K562 (cell line): ENCODE results near the gene SIRT4. TPM values are rescaled to one million over a fixed set of nuclear protein-coding genes. Genes with fewer than 3 reads are reported as not detected.
A peak's percentile ranks its signal among the peaks of the same experiment; 100 is the strongest.

Experiments used
- CREM ChIP-seq: IDR thresholded peaks from 2 replicates; pipeline ENCODE4 v1.6.1; 2014; ENCODE audit warnings: antibody characterized with exemption, low read depth
- ELF1 ChIP-seq: fragments of 200-800 bp; sonication (Bioruptor generic); IDR thresholded peaks from 2 replicates; pipeline ENCODE4 v1.6.1; 2016; ENCODE audit warnings: missing genetic modification characterization, missing compliant biosample characterization
- FOSL1 ChIP-seq: fragments of 200-800 bp; sonication (Bioruptor generic); conservative IDR thresholded peaks from 2 replicates; pipeline ENCODE4 v1.6.1; 2016; ENCODE audit warnings: missing genetic modification characterization, missing compliant biosample characterization
- GTF2F1 ChIP-seq: IDR thresholded peaks from 2 replicates; pipeline ENCODE4 v1.6.1; 2011; ENCODE audit warnings: low read depth, low read length, improper control_type of control experiment
- KLF6 ChIP-seq: fragments of 250-450 bp; sonication (Bioruptor Pico); IDR thresholded peaks from 2 replicates; pipeline ENCODE4 v1.4.0; 2020; ENCODE audit warnings: mild to moderate bottlenecking, moderate library complexity, borderline replicate concordance
- NONO ChIP-seq, 2 experiments: fragments of 200-400 bp in 1 of 2; fragments of 450-650 bp in 1 of 2; formaldehyde crosslinking in 1 of 2; IDR thresholded peaks; 2 replicates each; pipeline ENCODE4 v1.6.1; 2017; ENCODE audit warnings: low read depth in 2 of 2, mild to moderate bottlenecking in 2 of 2, moderate library complexity in 2 of 2, low read length in 1 of 2
- PTBP1 ChIP-seq: fragments of 200-400 bp; formaldehyde crosslinking; IDR thresholded peaks from 2 replicates; pipeline ENCODE4 v1.6.1; 2017; ENCODE audit warnings: low read depth, low read length
- RFX1 ChIP-seq: fragments of 450-650 bp; IDR thresholded peaks from 2 replicates; pipeline ENCODE4 v1.6.1; 2016; ENCODE audit warnings: mild to moderate bottlenecking, moderate library complexity
- SAFB ChIP-seq: fragments of 200-400 bp; formaldehyde crosslinking; IDR thresholded peaks from 2 replicates; pipeline ENCODE4 v1.6.1; 2017; ENCODE audit warnings: low read depth, low read length, borderline replicate concordance
- SMARCA4 ChIP-seq: fragments of 450-650 bp; IDR thresholded peaks from 2 replicates; pipeline ENCODE4 v1.6.1; 2016
- SP1 ChIP-seq: sonication (generic); formaldehyde crosslinking; IDR thresholded peaks from 2 replicates; pipeline ENCODE4 v1.8.1; 2022; ENCODE audit warnings: mild to moderate bottlenecking, missing genetic modification reagents
- TCF15 ChIP-seq: fragments of 250-450 bp; sonication (Bioruptor Pico); IDR thresholded peaks from 2 replicates; pipeline ENCODE4 v1.8.0; 2022; ENCODE audit warnings: moderate library complexity, mild to moderate bottlenecking, inconsistent platforms
- TEAD1 ChIP-seq, 2 experiments: fragments of 450-650 bp in 1 of 2; sonication (generic) in 1 of 2; formaldehyde crosslinking; IDR thresholded peaks; 2 replicates each; pipeline versions ENCODE4 v1.4.0 to v1.8.0; 2020 to 2022; ENCODE audit warnings: mild to moderate bottlenecking in 2 of 2, missing genetic modification reagents in 1 of 2
- ZNF324 ChIP-seq: fragments of 250-450 bp; sonication (Bioruptor Pico); IDR thresholded peaks from 2 replicates; pipeline ENCODE4 v1.4.0; 2020; ENCODE audit warnings: mild to moderate bottlenecking
- polyA plus RNA-seq, 8 experiments: library from polyadenylated mRNA; depleted of rRNA in 4 of 8; stranded (reverse) in 5 of 8; unstranded in 3 of 8; fragments of >200 nt; fragmentation: Nextera tagmentation in 2 of 8; fragmentation: Illumina TruSeq in 1 of 8; extraction: Ambion mirVana in 2 of 8; extraction: Trizol in 1 of 8; gene quantifications; 2 replicates each; pipeline versions ENCODE4 v1.2.1 to v1.2.3, GENCODE V29; 2011 to 2014; ENCODE audit warnings: inconsistent platforms in 1 of 8, missing spikeins in 1 of 8
- total RNA-seq, 7 experiments: library from RNA; depleted of rRNA in 6 of 7; stranded (reverse); fragments of >200 nt in 6 of 7; fragmentation: Illumina TruSeq in 2 of 7; extraction: Trizol in 2 of 7; gene quantifications; 2 replicates each; pipeline versions ENCODE4 v1.2.1 to v1.2.3, GENCODE V29; 2011 to 2021; ENCODE audit warnings: low replicate concordance in 1 of 7
- TF ChIP-seq, protein P1 (sequence below): fragments of 450-650 bp; IDR thresholded peaks from 2 replicates; pipeline ENCODE4 v1.6.1; 2016; ENCODE audit warnings: low read depth
- TF ChIP-seq, protein P2 (sequence below): fragments of 250-450 bp; sonication (Bioruptor Pico); IDR thresholded peaks from 2 replicates; pipeline ENCODE4 v1.4.0; 2020; ENCODE audit warnings: mild to moderate bottlenecking, moderate library complexity

The SIRT4 gene
- total and polyA plus RNA-seq, 9 of the 15 experiments (the other 6 are each of a cell fraction or from before 2014, with no cell fraction given) = 0.86 to 5.2 (median 2.4) TPM

DNA sequence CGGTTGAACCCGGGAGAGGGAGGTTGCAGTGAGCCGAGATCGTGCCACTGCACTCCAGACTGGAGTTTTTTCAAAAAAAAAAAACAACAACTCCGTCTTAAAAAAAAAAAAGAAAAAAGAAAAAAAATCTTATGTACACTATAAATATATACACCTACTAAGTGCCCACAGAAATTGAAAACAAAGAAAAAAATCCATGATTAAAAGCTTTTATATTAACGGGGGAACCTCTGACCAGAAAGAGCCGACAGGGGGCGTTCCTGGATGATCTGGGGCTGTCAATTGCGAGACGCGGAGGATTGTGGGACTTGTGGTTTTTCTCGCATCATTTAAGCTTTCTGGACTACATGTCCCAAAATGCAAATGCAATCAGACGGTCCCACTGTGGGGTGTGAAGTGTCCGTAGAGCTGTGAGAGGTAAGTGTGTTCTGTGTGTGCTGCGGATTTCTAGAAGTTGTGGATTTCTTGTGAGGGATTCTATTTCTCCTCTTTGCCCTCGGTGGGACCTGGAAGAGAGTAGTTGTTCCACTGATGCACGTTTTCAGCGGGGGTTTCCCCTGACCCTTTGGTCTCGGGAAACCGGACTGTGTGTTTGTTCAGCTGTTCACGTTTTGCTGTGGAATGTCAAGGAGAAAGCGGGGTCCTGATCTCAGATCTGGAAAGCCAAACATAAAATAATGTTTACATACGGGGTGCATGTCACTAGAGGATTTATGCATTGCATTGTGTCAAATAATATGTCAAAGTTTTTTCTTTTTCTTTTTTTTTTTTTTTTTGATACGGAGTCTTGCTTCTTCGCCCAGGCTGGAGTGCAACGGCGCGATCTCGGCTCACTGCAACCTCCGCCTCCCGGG lies at the start of gene SIRT4 (continued):
- TF ChIP-seq RFX1 = no peak
- TF ChIP-seq TCF15 (CRISPR knock-in tag) = no peak
- TF ChIP-seq PTBP1 = no peak
- TF ChIP-seq NONO (IDR thresholded peaks at IDR 0.05; ENCODE audit: low read depth in 2 of 2, low read length in 1 of 2) = peak in 1 of 2 experiments; percentile 98; a peak in 2 of 4 replicates
- TF ChIP-seq KLF6 (CRISPR knock-in tag) = no peak
- no peak for TF ChIP-seq GTF2F1
- peak; percentile 43; the same call in 1 of the 2 replicates for TF ChIP-seq FOSL1 (tag)
- no peak for TF ChIP-seq SAFB
- TF ChIP-seq TEAD1 (CRISPR knock-in tag; IDR thresholded peaks at IDR 0.05) = peak; percentile 61 to 75; a peak in 2 of 4 replicates
- no peak for TF ChIP-seq ZNF324
- TF ChIP-seq, protein P1, sequence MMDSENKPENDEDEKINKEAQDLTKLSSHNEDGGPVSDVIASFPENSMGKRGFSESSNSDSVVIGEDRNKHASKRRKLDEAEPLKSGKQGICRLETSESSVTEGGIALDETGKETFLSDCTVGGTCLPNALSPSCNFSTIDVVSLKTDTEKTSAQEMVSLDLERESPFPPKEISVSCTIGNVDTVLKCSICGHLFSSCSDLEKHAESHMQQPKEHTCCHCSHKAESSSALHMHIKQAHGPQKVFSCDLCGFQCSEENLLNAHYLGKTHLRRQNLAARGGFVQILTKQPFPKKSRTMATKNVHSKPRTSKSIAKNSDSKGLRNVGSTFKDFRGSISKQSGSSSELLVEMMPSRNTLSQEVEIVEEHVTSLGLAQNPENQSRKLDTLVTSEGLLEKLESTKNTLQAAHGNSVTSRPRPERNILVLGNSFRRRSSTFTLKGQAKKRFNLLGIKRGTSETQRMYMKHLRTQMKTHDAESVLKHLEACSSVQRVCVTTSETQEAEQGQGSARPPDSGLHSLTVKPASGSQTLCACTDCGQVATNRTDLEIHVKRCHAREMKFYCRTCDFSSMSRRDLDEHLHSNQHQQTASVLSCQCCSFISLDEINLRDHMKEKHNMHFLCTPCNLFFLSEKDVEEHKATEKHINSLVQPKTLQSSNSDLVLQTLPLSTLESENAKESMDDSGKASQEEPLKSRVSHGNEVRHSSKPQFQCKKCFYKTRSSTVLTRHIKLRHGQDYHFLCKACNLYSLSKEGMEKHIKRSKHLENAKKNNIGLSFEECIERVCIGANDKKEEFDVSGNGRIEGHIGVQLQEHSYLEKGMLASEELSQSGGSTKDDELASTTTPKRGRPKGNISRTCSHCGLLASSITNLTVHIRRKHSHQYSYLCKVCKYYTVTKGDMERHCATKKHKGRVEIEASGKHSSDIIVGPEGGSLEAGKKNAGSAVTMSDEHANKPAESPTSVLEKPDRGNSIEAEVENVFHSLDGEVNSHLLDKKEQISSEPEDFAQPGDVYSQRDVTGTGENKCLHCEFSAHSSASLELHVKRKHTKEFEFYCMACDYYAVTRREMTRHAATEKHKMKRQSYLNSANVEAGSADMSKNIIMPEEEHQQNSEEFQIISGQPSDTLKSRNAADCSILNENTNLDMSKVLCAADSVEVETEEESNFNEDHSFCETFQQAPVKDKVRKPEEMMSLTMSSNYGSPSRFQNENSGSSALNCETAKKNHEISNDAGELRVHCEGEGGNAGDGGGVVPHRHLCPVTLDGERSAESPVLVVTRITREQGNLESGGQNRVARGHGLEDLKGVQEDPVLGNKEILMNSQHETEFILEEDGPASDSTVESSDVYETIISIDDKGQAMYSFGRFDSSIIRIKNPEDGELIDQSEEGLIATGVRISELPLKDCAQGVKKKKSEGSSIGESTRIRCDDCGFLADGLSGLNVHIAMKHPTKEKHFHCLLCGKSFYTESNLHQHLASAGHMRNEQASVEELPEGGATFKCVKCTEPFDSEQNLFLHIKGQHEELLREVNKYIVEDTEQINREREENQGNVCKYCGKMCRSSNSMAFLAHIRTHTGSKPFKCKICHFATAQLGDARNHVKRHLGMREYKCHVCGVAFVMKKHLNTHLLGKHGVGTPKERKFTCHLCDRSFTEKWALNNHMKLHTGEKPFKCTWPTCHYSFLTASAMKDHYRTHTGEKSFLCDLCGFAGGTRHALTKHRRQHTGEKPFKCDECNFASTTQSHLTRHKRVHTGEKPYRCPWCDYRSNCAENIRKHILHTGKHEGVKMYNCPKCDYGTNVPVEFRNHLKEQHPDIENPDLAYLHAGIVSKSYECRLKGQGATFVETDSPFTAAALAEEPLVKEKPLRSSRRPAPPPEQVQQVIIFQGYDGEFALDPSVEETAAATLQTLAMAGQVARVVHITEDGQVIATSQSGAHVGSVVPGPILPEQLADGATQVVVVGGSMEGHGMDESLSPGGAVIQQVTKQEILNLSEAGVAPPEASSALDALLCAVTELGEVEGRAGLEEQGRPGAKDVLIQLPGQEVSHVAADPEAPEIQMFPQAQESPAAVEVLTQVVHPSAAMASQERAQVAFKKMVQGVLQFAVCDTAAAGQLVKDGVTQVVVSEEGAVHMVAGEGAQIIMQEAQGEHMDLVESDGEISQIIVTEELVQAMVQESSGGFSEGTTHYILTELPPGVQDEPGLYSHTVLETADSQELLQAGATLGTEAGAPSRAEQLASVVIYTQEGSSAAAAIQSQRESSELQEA = no peak
- TF ChIP-seq CREM = peak; percentile 82
- TF ChIP-seq SMARCA4 = peak; percentile 23; the same call in 1 of the 2 replicates
- TF ChIP-seq SP1 (CRISPR knock-in tag) = peak; percentile 59; the same call in 1 of the 2 replicates
- TF ChIP-seq, protein P2, sequence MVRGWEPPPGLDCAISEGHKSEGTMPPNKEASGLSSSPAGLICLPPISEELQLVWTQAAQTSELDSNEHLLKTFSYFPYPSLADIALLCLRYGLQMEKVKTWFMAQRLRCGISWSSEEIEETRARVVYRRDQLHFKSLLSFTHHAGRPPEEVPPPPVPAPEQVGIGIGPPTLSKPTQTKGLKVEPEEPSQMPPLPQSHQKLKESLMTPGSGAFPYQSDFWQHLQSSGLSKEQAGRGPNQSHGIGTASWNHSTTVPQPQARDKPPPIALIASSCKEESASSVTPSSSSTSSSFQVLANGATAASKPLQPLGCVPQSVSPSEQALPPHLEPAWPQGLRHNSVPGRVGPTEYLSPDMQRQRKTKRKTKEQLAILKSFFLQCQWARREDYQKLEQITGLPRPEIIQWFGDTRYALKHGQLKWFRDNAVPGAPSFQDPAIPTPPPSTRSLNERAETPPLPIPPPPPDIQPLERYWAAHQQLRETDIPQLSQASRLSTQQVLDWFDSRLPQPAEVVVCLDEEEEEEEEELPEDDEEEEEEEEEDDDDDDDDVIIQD = no peak
- TF ChIP-seq ELF1 (tag) = no peak; the same call in 1 of the 2 replicates
